ENCODE measurements around the gene CFAP410.

DNA sequence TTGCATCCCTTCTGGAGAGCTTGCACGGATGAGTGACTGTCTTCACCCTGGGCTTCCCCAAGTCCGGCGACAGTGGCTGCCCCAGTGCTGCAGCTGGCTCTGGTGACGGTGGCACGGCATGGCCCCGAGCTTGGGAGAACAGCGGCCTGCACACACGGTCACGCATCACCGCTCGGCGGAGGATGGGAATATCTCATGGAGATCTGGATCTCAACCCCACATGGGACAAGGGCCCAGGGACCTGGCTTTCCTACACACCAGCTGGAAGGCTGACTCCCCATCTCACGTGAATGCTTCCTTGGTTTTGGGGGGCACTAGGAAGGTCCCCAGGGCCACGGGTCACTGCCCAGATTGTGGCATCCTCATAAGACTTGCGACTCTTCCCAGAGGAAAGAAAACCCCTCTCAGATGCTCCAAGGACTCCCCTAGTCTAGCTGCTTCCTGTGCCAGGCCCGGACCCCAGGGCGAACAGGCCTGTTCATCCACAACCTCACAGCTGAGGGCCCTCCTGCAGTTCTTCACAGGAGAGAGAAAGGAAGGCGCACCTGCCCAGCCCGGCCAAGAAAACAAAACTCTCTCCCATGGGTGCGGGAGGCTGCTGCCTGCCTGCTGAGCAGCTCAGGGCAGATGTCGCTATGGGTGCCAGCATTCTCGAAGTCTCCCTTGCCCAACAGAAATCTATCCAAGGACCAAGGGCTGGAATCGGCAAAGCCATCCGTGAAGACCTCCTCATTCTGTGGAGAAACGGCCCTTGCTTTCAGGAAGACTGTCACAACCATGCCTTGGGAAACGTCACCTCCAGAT, 9.9 kb downstream of the CFAP410 start:
- TF ChIP-seq POLR2AphosphoS5 (IDR thresholded peaks at IDR 0.05; ENCODE audit: low read depth), result no peak; the same call in none of the 2 replicates
- TF ChIP-seq, protein P1, sequence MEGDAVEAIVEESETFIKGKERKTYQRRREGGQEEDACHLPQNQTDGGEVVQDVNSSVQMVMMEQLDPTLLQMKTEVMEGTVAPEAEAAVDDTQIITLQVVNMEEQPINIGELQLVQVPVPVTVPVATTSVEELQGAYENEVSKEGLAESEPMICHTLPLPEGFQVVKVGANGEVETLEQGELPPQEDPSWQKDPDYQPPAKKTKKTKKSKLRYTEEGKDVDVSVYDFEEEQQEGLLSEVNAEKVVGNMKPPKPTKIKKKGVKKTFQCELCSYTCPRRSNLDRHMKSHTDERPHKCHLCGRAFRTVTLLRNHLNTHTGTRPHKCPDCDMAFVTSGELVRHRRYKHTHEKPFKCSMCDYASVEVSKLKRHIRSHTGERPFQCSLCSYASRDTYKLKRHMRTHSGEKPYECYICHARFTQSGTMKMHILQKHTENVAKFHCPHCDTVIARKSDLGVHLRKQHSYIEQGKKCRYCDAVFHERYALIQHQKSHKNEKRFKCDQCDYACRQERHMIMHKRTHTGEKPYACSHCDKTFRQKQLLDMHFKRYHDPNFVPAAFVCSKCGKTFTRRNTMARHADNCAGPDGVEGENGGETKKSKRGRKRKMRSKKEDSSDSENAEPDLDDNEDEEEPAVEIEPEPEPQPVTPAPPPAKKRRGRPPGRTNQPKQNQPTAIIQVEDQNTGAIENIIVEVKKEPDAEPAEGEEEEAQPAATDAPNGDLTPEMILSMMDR (IDR thresholded peaks at IDR 0.05; ENCODE audit: insufficient read depth, low read length), result no peak

All from HL-60 (cell line).